H1 (cell line): ENCODE results near the gene POM121L2. TPM values are rescaled to one million over a fixed set of nuclear protein-coding genes. Genes with fewer than 3 reads are reported as not detected.
A peak's percentile ranks its signal among the peaks of the same experiment; 100 is the strongest.

ENCODE experiments used
- CTCF ChIA-PET: fragments of 300-600 bp; sonication (Branson Sonifier 250); formaldehyde crosslinking; loops from one replicate; lab custom pipeline; 2021; ENCODE audit not compliant: partially characterized antibody; lab: Charles Lee
- POLR2A ChIA-PET: fragments of 300-600 bp; sonication (Branson Sonifier 250); formaldehyde crosslinking; loops from one replicate; lab custom pipeline; 2021; ENCODE audit warnings: inconsistent platforms; ENCODE audit not compliant: partially characterized antibody; lab: Charles Lee
- DNase-seq, 2 experiments: peaks; one replicate each; pipeline versions ENCODE4 v3.0.0 to v3.0.0-alpha.2; 2010 to 2022; ENCODE audit warnings: low spot score in 2 of 2, low read depth in 1 of 2, mixed read lengths in 1 of 2
- FAIRE-seq: peaks from 2 replicates; lab custom pipeline; 2011; peaks lifted over from hg19 to GRCh38; lab: Jason Lieb, UNC
- H2AFZ ChIP-seq: 2 replicates; pipeline ENCODE4 v1.8.1; 2012; ENCODE audit warnings: low read length, inconsistent platforms
- H2AK5ac ChIP-seq: 2 replicates; pipeline ENCODE4 v1.6.1; 2013; ENCODE audit warnings: low read depth, low read length
- H2BK120ac ChIP-seq: replicated peaks from 2 replicates; pipeline ENCODE3; 2013; ENCODE audit warnings: low read depth, low read length, inconsistent platforms
- H2BK12ac ChIP-seq: 2 replicates; pipeline ENCODE4 v1.6.1; 2013; ENCODE audit warnings: low read depth, low read length
- H2BK15ac ChIP-seq: 2 replicates; pipeline ENCODE4 v1.6.1; 2013; ENCODE audit warnings: low read length
- H2BK20ac ChIP-seq: 2 replicates; pipeline ENCODE4 v1.6.1; 2013; ENCODE audit warnings: low read length
- H2BK5ac ChIP-seq: 2 replicates; pipeline ENCODE4 v1.6.1; 2013; ENCODE audit warnings: low read depth, low read length
- H3K14ac ChIP-seq: 2 replicates; pipeline ENCODE4 v1.6.1; 2013; ENCODE audit warnings: inconsistent platforms; ENCODE audit not compliant: insufficient read length
- H3K18ac ChIP-seq: 2 replicates; pipeline ENCODE4 v1.6.1; 2013; ENCODE audit warnings: low read length; ENCODE audit errors: extremely low read depth
- H3K23ac ChIP-seq: 2 replicates; pipeline ENCODE4 v1.6.1; 2013; ENCODE audit warnings: inconsistent platforms; ENCODE audit not compliant: insufficient read length
- H3K23me2 ChIP-seq: 2 replicates; pipeline ENCODE4 v1.6.1; 2013; ENCODE audit warnings: low read depth, low read length
- H3K27ac ChIP-seq: 2 replicates; pipeline ENCODE4 v1.6.1; 2011; ENCODE audit warnings: low read depth, low read length, inconsistent platforms
- H3K27me3 ChIP-seq, 4 experiments: replicated peaks in 1 of 4; 1 replicate in 1 of 4; 2 replicates in 3 of 4; pipeline versions ENCODE4 v1.6.1 to v1.8.1; 2011 to 2013; ENCODE audit warnings: low read length in 3 of 4, mild to moderate bottlenecking in 3 of 4, inconsistent platforms in 2 of 4, mixed read lengths in 2 of 4, moderate library complexity in 1 of 4; ENCODE audit not compliant: control insufficient read depth in 3 of 4, insufficient read depth in 3 of 4; ENCODE audit errors: extremely low read depth in 1 of 4
- H3K36me3 ChIP-seq, 4 experiments: 2 replicates each; pipeline versions ENCODE4 v1.6.1 to v1.8.1; 2011 to 2013; ENCODE audit warnings: mild to moderate bottlenecking in 4 of 4, low read length in 3 of 4, moderate library complexity in 2 of 4, control low read depth in 1 of 4, inconsistent platforms in 1 of 4; ENCODE audit not compliant: insufficient read depth in 4 of 4, control insufficient read depth in 2 of 4
- H3K4ac ChIP-seq: replicated peaks from 2 replicates; pipeline ENCODE3; 2013; ENCODE audit warnings: low read length, low read depth, mixed read lengths, inconsistent platforms; ENCODE audit not compliant: insufficient read length
- H3K4me1 ChIP-seq, 4 experiments: replicated peaks in 1 of 4; 1 replicate in 1 of 4; 2 replicates in 3 of 4; pipeline versions ENCODE4 v1.6.1 to v1.8.1; 2011 to 2013; ENCODE audit warnings: low read length in 3 of 4, inconsistent platforms in 2 of 4, mixed read lengths in 1 of 4; ENCODE audit not compliant: insufficient read depth in 4 of 4, control insufficient read depth in 3 of 4
- H3K4me2 ChIP-seq, 2 experiments: 2 replicates each; pipeline versions ENCODE4 v1.6.1 to v1.8.1; 2011 to 2013; ENCODE audit warnings: low read depth in 2 of 2, low read length in 2 of 2, control low read depth in 1 of 2, inconsistent platforms in 1 of 2, mild to moderate bottlenecking in 1 of 2; ENCODE audit not compliant: insufficient read depth in 1 of 2
- H3K4me3 ChIP-seq, 4 experiments: fragments of 200-600, 300-600 bp in 1 of 4; sonication (generic), shearing (Covaris generic), sonication (Bioruptor Twin) in 1 of 4; 2 replicates each; pipeline versions ENCODE4 v1.5.1 to v1.8.1; 2011 to 2016; ENCODE audit warnings: low read length in 4 of 4, low read depth in 3 of 4, control low read depth in 2 of 4, inconsistent platforms in 2 of 4, mild to moderate bottlenecking in 2 of 4, mixed read lengths in 1 of 4, moderate library complexity in 1 of 4; ENCODE audit not compliant: insufficient read depth in 2 of 4; ENCODE audit errors: extremely low read depth in 1 of 4
- H3K56ac ChIP-seq: replicated peaks from 2 replicates; pipeline ENCODE3; 2013; ENCODE audit warnings: low read depth, mild to moderate bottlenecking, mixed read lengths, low read length, inconsistent platforms; ENCODE audit not compliant: insufficient read length
- H3K79me1 ChIP-seq: 2 replicates; pipeline ENCODE4 v1.6.1; 2013; ENCODE audit warnings: low read depth, low read length, control low read depth
- H3K79me2 ChIP-seq, 2 experiments: 2 replicates each; pipeline versions ENCODE4 v1.6.1 to v1.8.1; 2012 to 2013; ENCODE audit warnings: low read length in 2 of 2, mild to moderate bottlenecking in 2 of 2, inconsistent platforms in 1 of 2; ENCODE audit not compliant: insufficient read depth in 2 of 2, control insufficient read depth in 1 of 2
- H3K9ac ChIP-seq, 4 experiments: replicated peaks in 1 of 4; 1 replicate in 1 of 4; 2 replicates in 3 of 4; pipeline versions ENCODE4 v1.6.1 to v1.8.1; 2011 to 2013; ENCODE audit warnings: low read depth in 3 of 4, low read length in 3 of 4, control low read depth in 2 of 4, mild to moderate bottlenecking in 2 of 4, moderate library complexity in 2 of 4, inconsistent platforms in 1 of 4; ENCODE audit errors: extremely low read depth in 1 of 4
- H3K9me3 ChIP-seq, 2 experiments: 2 replicates each; pipeline versions ENCODE4 v1.6.1 to v1.8.1; 2012 to 2013; ENCODE audit warnings: mild to moderate bottlenecking in 2 of 2, moderate library complexity in 2 of 2, control low read depth in 1 of 2, inconsistent platforms in 1 of 2, low read depth in 1 of 2, low read length in 1 of 2, mixed read lengths in 1 of 2; ENCODE audit not compliant: insufficient read depth in 2 of 2
- H4K20me1 ChIP-seq, 2 experiments: replicated peaks in 1 of 2; 2 replicates each; pipeline versions ENCODE3 to v1.8.1; 2011 to 2013; ENCODE audit warnings: inconsistent platforms in 2 of 2, low read length in 2 of 2, mild to moderate bottlenecking in 1 of 2; ENCODE audit not compliant: insufficient read depth in 2 of 2, control insufficient read depth in 1 of 2
- H4K5ac ChIP-seq: 2 replicates; pipeline ENCODE4 v1.6.1; 2013; ENCODE audit warnings: low read length, low read depth, mixed read lengths, inconsistent platforms; ENCODE audit not compliant: insufficient read length
- H4K8ac ChIP-seq: 2 replicates; pipeline ENCODE4 v1.8.0; 2013; ENCODE audit warnings: mild to moderate bottlenecking, moderate library complexity, low read length, inconsistent platforms; ENCODE audit not compliant: insufficient read depth; ENCODE audit errors: extremely low read depth
- H4K91ac ChIP-seq: replicated peaks from 2 replicates; pipeline ENCODE3; 2013; ENCODE audit warnings: low read length, mixed read lengths, inconsistent platforms; ENCODE audit not compliant: insufficient read length
- KDM4A ChIP-seq: IDR thresholded peaks from one replicate; pipeline ENCODE4 v1.7.1; 2012; ENCODE audit warnings: low read depth, mild to moderate bottlenecking, moderate library complexity, low read length, inconsistent platforms; ENCODE audit not compliant: severe bottlenecking
- RXRA ChIP-seq: IDR thresholded peaks from 2 replicates; pipeline ENCODE4 v1.6.1; 2011; ENCODE audit warnings: low read depth, mild to moderate bottlenecking, low read length, moderate library complexity; ENCODE audit not compliant: insufficient read depth
- WGBS, 2 experiments: shearing (Covaris generic) in 1 of 2; methylation state at CpG; one replicate each; pipeline versions ENCODE4 v1.1.6 to v1.1.7; 2013 to 2015; ENCODE audit warnings: low lambda C conversion rate in 2 of 2, mixed read lengths in 2 of 2, inconsistent platforms in 1 of 2, low coverage in 1 of 2, missing lambda C conversion rate in 1 of 2; ENCODE audit not compliant: insufficient replicate concordance in 2 of 2, insufficient coverage in 1 of 2, insufficient read length in 1 of 2; ENCODE audit errors: extremely low coverage in 1 of 2, missing lambda C conversion rate in 1 of 2; 5-methylcytosine and 5-hydroxymethylcytosine counted together
- polyA plus RNA-seq, 7 experiments: library from polyadenylated mRNA; depleted of rRNA in 3 of 7; stranded (reverse) in 5 of 7; unstranded in 2 of 7; fragments of >200 nt in 5 of 7; fragments of 200-250 nt in 2 of 7; gene quantifications; 1 replicate in 5 of 7; 2 replicates in 1 of 7; 4 replicates in 1 of 7; pipeline versions ENCODE4 v1.2.1 to v1.2.3, GENCODE V29; 2011 to 2013; ENCODE audit warnings: missing spikeins in 2 of 7, mixed read lengths in 2 of 7
- total RNA-seq: library from RNA; stranded (reverse); fragmentation: NEBNext Ultra II Directional; extraction: Animal tissue kit (Norgen Biotek cat#: 25700); gene quantifications from 2 replicates; pipeline ENCODE4 v1.2.1, GENCODE V29; 2021

Gene POM121L2
- total and polyA plus RNA-seq, 2 of the 8 experiments (the other 6 are each of a cell fraction or from before 2014, with no cell fraction given), result 0.05 to 0.09 TPM

DNA sequence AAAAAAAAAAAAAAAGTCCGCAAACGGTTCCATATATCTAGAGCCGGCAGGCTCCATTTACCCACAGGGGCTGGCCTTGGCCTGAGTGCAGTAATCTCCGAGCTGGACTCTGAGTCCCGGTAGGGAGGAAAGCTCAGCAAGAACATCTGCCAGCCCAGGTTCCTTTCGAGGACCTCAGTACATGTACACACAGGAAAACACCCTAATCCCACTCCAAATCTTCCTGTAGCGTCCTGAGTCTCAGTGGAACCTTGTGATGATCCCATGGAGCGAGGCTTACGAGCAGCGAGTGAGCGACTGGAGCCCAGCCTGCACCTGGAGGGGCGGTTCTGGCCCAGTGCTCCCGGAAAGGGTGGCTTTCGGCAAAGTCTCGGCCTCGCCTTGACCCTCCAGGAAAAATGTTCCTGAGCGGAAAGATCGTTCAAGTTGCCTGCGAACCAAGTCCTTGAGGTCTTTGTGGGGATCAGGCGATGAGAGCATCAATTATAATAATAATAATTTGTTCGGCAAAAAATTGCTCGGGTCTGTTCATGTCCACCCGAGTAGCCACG lies 32.5 kb downstream of the POM121L2 start:
- Histone ChIP-seq H3K14ac (no peak overlapping the region), H3K23ac (no peak overlapping the region), H2BK120ac (no peak overlapping the region), H2BK15ac (0 out of 2 replicates have a peak overlapping the region, but pooled peaks have one; percentile 25), H3K4me3 (peak overlapping the region; percentile 85 to 93 (median 90)), H4K20me1 (no peaks in the 10 kb centered on the region), H3K27me3 (peaks cover 0 to 3% (median 1%) of the 10 kb centered on the region in 4 experiments; a peak in 3 of 7 replicates), H2BK12ac (no peak overlapping the region), H4K5ac (no peak overlapping the region), H3K9me3 (no peaks in the 10 kb centered on the region), H3K4ac (no peak overlapping the region), H3K79me1 (no peaks in the 10 kb centered on the region), H2BK20ac (no peak overlapping the region), H3K79me2 (no peaks in the 10 kb centered on the region), H3K23me2 (peaks cover 5% of the 10 kb centered on the region), H3K27ac (no peak overlapping the region), H4K8ac (no peak overlapping the region), H2AK5ac (no peak overlapping the region), H3K18ac (peak overlapping the region; percentile 48), H3K4me1 (no peaks in the 10 kb centered on the region), H4K91ac (no peak overlapping the region), H3K9ac (peak overlapping the region; percentile 42 to 56 (median 48); a peak in 5 of 7 replicates), H3K56ac (no peak overlapping the region), H3K36me3 (no peaks in the 10 kb centered on the region), H2BK5ac (no peak overlapping the region; the same call in 1 of the 2 replicates), H2AFZ (peak overlapping the region; percentile 100), H3K4me2 (peak overlapping the region; percentile 81 to 93)
- peak in 1 of 2 experiments; percentile 70 for DNase-seq
- CTCF ChIA-PET, result interaction anchor here (0.7 to 1.8 kb wide), 5 partner anchors 10 to 46 kb away, joined by 3 to 4 read pairs (median 3); no protein-coding TSS in a partner anchor
- TF ChIP-seq KDM4A (peak; percentile 70), RXRA (no peak)
- POLR2A ChIA-PET, result interaction anchor here (0.6 to 1.2 kb wide), 3 partner anchors 15 to 132 kb away, joined by 3 to 4 read pairs (median 3); a partner anchor contains a TSS
- 2% methylated on average over 22 of the region's 24 CpGs; no CpG with 5 or more reads in 1 of the 2 experiments for WGBS, 2 experiments
- FAIRE-seq, result no peak
